GM21576 (cell line): ENCODE results near the gene MED13.
"Not testable (repeated sequence)": the region's sequence is repeated elsewhere in the genome, so short reads cannot be mapped to it uniquely, and the experiment has no call there.

Source experiments
- ATAC-seq: cut with Tn5 transposase; IDR thresholded peaks from one replicate; pipeline ENCODE4 v1.9.1; 2021; ENCODE audit warnings: mild to moderate bottlenecking, moderate library complexity; ENCODE audit not compliant: unreplicated experiment

The MED13 gene

GRCh38 chr17:61908292-61909037, 156.6 kb downstream of the MED13 start:
- ATAC-seq, result no peak

GRCh38 chr17:61907361-61907760, 157.7 kb downstream of the MED13 start:
- ATAC-seq, result no peak

- ATAC-seq, result no peak
These were observed 160.9 kb downstream of the MED13 start for GRCh38 chr17:61904094-61904710.

- ATAC-seq, result no peak
These were observed 161.8 kb downstream of the MED13 start for GRCh38 chr17:61903251-61903650.

GRCh38 chr17:61897548-61898180, 167.4 kb downstream of the MED13 start:
- ATAC-seq, result no peak

- ATAC-seq, result no peak
These were observed 169.7 kb downstream of the MED13 start for GRCh38 chr17:61895391-61895790.

- ATAC-seq, result not testable (repeated sequence)
These were observed 170.8 kb downstream of the MED13 start for GRCh38 chr17:61894310-61894709.
